NCI-H2029 treated with DMSO at 0.1 percent for 48 hours (cell line): ENCODE measurements around the gene COL23A1.

ENCODE experiments used
- DNase-seq: peaks from one replicate; lab custom pipeline; 2025; lab: John Stamatoyannopoulos, UW

Gene COL23A1

GRCh38 chr5:178532236-178532635 is 58.0 kb downstream of the COL23A1 start:
- no peak for DNase-seq

- no peak for DNase-seq
These were observed 58.4 kb downstream of the COL23A1 start for GRCh38 chr5:178531786-178532185.

- no peak for DNase-seq
These were observed 59.7 kb downstream of the COL23A1 start for GRCh38 chr5:178530526-178530925.

- no peak for DNase-seq
These were observed 61.1 kb downstream of the COL23A1 start for GRCh38 chr5:178529080-178529479.

GRCh38 chr5:178527458-178528307 is 62.5 kb downstream of the COL23A1 start:
- no peak for DNase-seq

- DNase-seq, result no peak
These were observed 63.3 kb downstream of the COL23A1 start for GRCh38 chr5:178526773-178527457.

- no peak for DNase-seq
These were observed 64.1 kb downstream of the COL23A1 start for GRCh38 chr5:178525906-178526732.

- no peak for DNase-seq
These were observed 65.9 kb downstream of the COL23A1 start for GRCh38 chr5:178524093-178524882.

- DNase-seq, result no peak
These were observed 67.8 kb downstream of the COL23A1 start for GRCh38 chr5:178522361-178522760.

GRCh38 chr5:178520851-178521250 is 69.3 kb downstream of the COL23A1 start:
- DNase-seq, result no peak

GRCh38 chr5:178519804-178520203 is 70.4 kb downstream of the COL23A1 start:
- no peak for DNase-seq

GRCh38 chr5:178519155-178519554 is 71.0 kb downstream of the COL23A1 start:
- no peak for DNase-seq

- no peak for DNase-seq
These were observed 73.5 kb downstream of the COL23A1 start for GRCh38 chr5:178516504-178517235.

GRCh38 chr5:178515776-178516503 is 74.3 kb downstream of the COL23A1 start:
- no peak for DNase-seq

- no peak for DNase-seq
These were observed 75.3 kb downstream of the COL23A1 start for GRCh38 chr5:178514851-178515418.

- no peak for DNase-seq
These were observed 79.0 kb downstream of the COL23A1 start for GRCh38 chr5:178511172-178511571.

GRCh38 chr5:178509491-178510057 is 80.6 kb downstream of the COL23A1 start:
- no peak for DNase-seq

- no peak for DNase-seq
These were observed 82.9 kb downstream of the COL23A1 start for GRCh38 chr5:178507151-178507932.
